ENCODE results near the gene FITM1.

- TF ChIP-seq, protein P1, sequence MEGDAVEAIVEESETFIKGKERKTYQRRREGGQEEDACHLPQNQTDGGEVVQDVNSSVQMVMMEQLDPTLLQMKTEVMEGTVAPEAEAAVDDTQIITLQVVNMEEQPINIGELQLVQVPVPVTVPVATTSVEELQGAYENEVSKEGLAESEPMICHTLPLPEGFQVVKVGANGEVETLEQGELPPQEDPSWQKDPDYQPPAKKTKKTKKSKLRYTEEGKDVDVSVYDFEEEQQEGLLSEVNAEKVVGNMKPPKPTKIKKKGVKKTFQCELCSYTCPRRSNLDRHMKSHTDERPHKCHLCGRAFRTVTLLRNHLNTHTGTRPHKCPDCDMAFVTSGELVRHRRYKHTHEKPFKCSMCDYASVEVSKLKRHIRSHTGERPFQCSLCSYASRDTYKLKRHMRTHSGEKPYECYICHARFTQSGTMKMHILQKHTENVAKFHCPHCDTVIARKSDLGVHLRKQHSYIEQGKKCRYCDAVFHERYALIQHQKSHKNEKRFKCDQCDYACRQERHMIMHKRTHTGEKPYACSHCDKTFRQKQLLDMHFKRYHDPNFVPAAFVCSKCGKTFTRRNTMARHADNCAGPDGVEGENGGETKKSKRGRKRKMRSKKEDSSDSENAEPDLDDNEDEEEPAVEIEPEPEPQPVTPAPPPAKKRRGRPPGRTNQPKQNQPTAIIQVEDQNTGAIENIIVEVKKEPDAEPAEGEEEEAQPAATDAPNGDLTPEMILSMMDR (conservative IDR thresholded peaks at IDR 0.05 in 1 of 2, IDR thresholded peaks at IDR 0.05 in 1 of 2; ENCODE audit: low read depth in 1 of 2, low read length in 2 of 2), result no peak
- TF ChIP-seq EZH2 (IDR thresholded peaks at IDR 0.05; ENCODE audit: low read length, missing control alignments), result no peak
Measured at GRCh38 chr14:24176599-24176998, 46.1 kb downstream of the FITM1 start.

Measured in fibroblast of lung (primary cell).